H9 (cell line): ENCODE results near the gene RNF128. TPM values are rescaled to one million over a fixed set of nuclear protein-coding genes. Genes with fewer than 3 reads are reported as not detected.

Source experiments
- DNase-seq: peaks from one replicate; pipeline ENCODE4 v3.0.0-alpha.2; 2017
- H2AFZ ChIP-seq: one replicate; pipeline ENCODE4 v1.6.1; 2013; ENCODE audit warnings: mild to moderate bottlenecking, low read length, control low read depth, moderate library complexity
- H2AK5ac ChIP-seq: 2 replicates; pipeline ENCODE4 v1.6.1; 2013; ENCODE audit warnings: low read length, control low read depth, mixed read lengths; ENCODE audit not compliant: insufficient read length
- H2BK120ac ChIP-seq: one replicate; pipeline ENCODE4 v1.6.1; 2013; ENCODE audit warnings: low read depth, mild to moderate bottlenecking, low read length, control low read depth, inconsistent platforms; ENCODE audit not compliant: poor library complexity, severe bottlenecking
- H2BK12ac ChIP-seq: 2 replicates; pipeline ENCODE4 v1.6.1; 2013; ENCODE audit warnings: low read length, control low read depth, mixed read lengths, low read depth; ENCODE audit not compliant: insufficient read length
- H2BK15ac ChIP-seq: 2 replicates; pipeline ENCODE4 v1.6.1; 2013; ENCODE audit warnings: low read depth, low read length, control low read depth
- H2BK20ac ChIP-seq: one replicate; pipeline ENCODE4 v1.6.1; 2013; ENCODE audit warnings: low read depth, mild to moderate bottlenecking, low read length, control low read depth, inconsistent platforms; ENCODE audit not compliant: poor library complexity, severe bottlenecking
- H2BK5ac ChIP-seq: 2 replicates; pipeline ENCODE4 v1.6.1; 2013; ENCODE audit warnings: low read length, control low read depth, mixed read lengths; ENCODE audit not compliant: insufficient read length
- H3K14ac ChIP-seq: 2 replicates; pipeline ENCODE4 v1.6.1; 2013; ENCODE audit warnings: low read length, control low read depth; ENCODE audit not compliant: insufficient read depth
- H3K18ac ChIP-seq: 2 replicates; pipeline ENCODE4 v1.6.1; 2013; ENCODE audit warnings: low read depth, mild to moderate bottlenecking, mixed read lengths, low read length, control low read depth; ENCODE audit not compliant: insufficient read length
- H3K23ac ChIP-seq: 2 replicates; pipeline ENCODE4 v1.6.1; 2013; ENCODE audit warnings: low read length, control low read depth, mixed read lengths, low read depth; ENCODE audit not compliant: insufficient read length
- H3K23me2 ChIP-seq: 2 replicates; pipeline ENCODE4 v1.6.1; 2013; ENCODE audit warnings: low read depth, mild to moderate bottlenecking, mixed read lengths, low read length, control low read depth; ENCODE audit not compliant: insufficient read length, poor library complexity, severe bottlenecking
- H3K27ac ChIP-seq: 2 replicates; pipeline ENCODE4 v1.5.1; 2013; ENCODE audit warnings: low read length, control low read depth, mixed read lengths, low read depth; ENCODE audit not compliant: insufficient read length
- H3K27me3 ChIP-seq: 2 replicates; pipeline ENCODE4 v1.6.1; 2013; ENCODE audit warnings: low read length, control low read depth, inconsistent platforms; ENCODE audit not compliant: insufficient read depth
- H3K4ac ChIP-seq: 2 replicates; pipeline ENCODE4 v1.6.1; 2013; ENCODE audit warnings: low read depth, mild to moderate bottlenecking, control low read depth, inconsistent platforms, low read length, moderate library complexity
- H3K4me1 ChIP-seq: 2 replicates; pipeline ENCODE4 v1.6.1; 2013; ENCODE audit warnings: low read length, control low read depth, inconsistent platforms; ENCODE audit not compliant: insufficient read depth
- H3K4me2 ChIP-seq: 2 replicates; pipeline ENCODE4 v1.6.1; 2013; ENCODE audit warnings: low read length, control low read depth, mixed read lengths; ENCODE audit not compliant: insufficient read length, insufficient read depth
- H3K56ac ChIP-seq: 2 replicates; pipeline ENCODE4 v1.6.1; 2013; ENCODE audit warnings: low read depth, mild to moderate bottlenecking, mixed read lengths, low read length, control low read depth; ENCODE audit not compliant: insufficient read length
- H3K79me1 ChIP-seq: 2 replicates; pipeline ENCODE4 v1.6.1; 2013; ENCODE audit warnings: low read depth, mild to moderate bottlenecking, moderate library complexity, low read length, control low read depth, inconsistent platforms; ENCODE audit not compliant: insufficient read depth, poor library complexity, severe bottlenecking
- H3K79me2 ChIP-seq: 2 replicates; pipeline ENCODE4 v1.6.1; 2013; ENCODE audit warnings: low read length, control low read depth, inconsistent platforms; ENCODE audit not compliant: insufficient read depth
- H3K9ac ChIP-seq: 2 replicates; pipeline ENCODE4 v1.6.1; 2013; ENCODE audit warnings: low read length, control low read depth, mixed read lengths; ENCODE audit not compliant: insufficient read length; ENCODE audit errors: extremely low read depth
- H3K9me3 ChIP-seq: one replicate; pipeline ENCODE4 v1.6.1; 2013; ENCODE audit warnings: low read depth, low read length, inconsistent platforms; ENCODE audit not compliant: control insufficient read depth
- H3T11ph ChIP-seq: one replicate; pipeline ENCODE4 v1.6.1; 2013; ENCODE audit warnings: mild to moderate bottlenecking, low read length, control low read depth, inconsistent platforms
- H4K20me1 ChIP-seq: one replicate; pipeline ENCODE4 v1.6.1; 2013; ENCODE audit not compliant: control insufficient read depth, insufficient read length, insufficient read depth
- H4K5ac ChIP-seq: 2 replicates; pipeline ENCODE4 v1.6.1; 2013; ENCODE audit warnings: low read depth, mild to moderate bottlenecking, mixed read lengths, low read length, control low read depth; ENCODE audit not compliant: insufficient read length
- H4K8ac ChIP-seq: replicated peaks from 2 replicates; pipeline ENCODE4 v1.6.1; 2013; ENCODE audit warnings: low read length, control low read depth, mixed read lengths, low read depth; ENCODE audit not compliant: insufficient read length
- H4K91ac ChIP-seq: 2 replicates; pipeline ENCODE4 v1.6.1; 2013; ENCODE audit warnings: low read depth, mild to moderate bottlenecking, moderate library complexity, mixed read lengths, low read length, control low read depth; ENCODE audit not compliant: insufficient read length
- H3K27ac Mint-ChIP-seq, 3 experiments: 2 replicates in 2 of 3; 3 replicates in 1 of 3; pipeline ENCODE4 v1.8.0; 2020 to 2021; ENCODE audit warnings: mixed read lengths in 3 of 3, mild to moderate bottlenecking in 1 of 3, moderate library complexity in 1 of 3
- H3K27me3 Mint-ChIP-seq: 2 replicates; pipeline ENCODE4 v1.8.0; 2021; ENCODE audit warnings: low read depth, mild to moderate bottlenecking, moderate library complexity, mixed read lengths
- H3K36me3 Mint-ChIP-seq, 3 experiments: 2 replicates in 2 of 3; 3 replicates in 1 of 3; pipeline ENCODE4 v1.8.0; 2020 to 2021; ENCODE audit warnings: low read depth in 3 of 3, mixed read lengths in 3 of 3; ENCODE audit not compliant: insufficient read depth in 1 of 3
- H3K4me1 Mint-ChIP-seq, 2 experiments: 2 replicates each; pipeline ENCODE4 v1.8.0; 2020; ENCODE audit warnings: mixed read lengths in 2 of 2
- H3K4me3 Mint-ChIP-seq, 2 experiments: 2 replicates in 1 of 2; 3 replicates in 1 of 2; pipeline ENCODE4 v1.8.0; 2020 to 2021; ENCODE audit warnings: mild to moderate bottlenecking in 2 of 2, mixed read lengths in 2 of 2, moderate library complexity in 1 of 2
- H3K9me3 Mint-ChIP-seq, 2 experiments: 2 replicates in 1 of 2; 3 replicates in 1 of 2; pipeline ENCODE4 v1.8.0; 2020; ENCODE audit warnings: mild to moderate bottlenecking in 2 of 2, mixed read lengths in 2 of 2, moderate library complexity in 1 of 2
- WGBS: extraction: QIAGEN DNeasy Blood & Tissue Kit; methylation state at CpG from one replicate; pipeline ENCODE4 v1.1.7; 2013; ENCODE audit warnings: missing lambda C conversion rate, low lambda C conversion rate, mixed read lengths; ENCODE audit not compliant: insufficient read length; ENCODE audit errors: extremely low coverage; 5-methylcytosine and 5-hydroxymethylcytosine counted together
- total RNA-seq: library from RNA; stranded (reverse); gene quantifications from 2 replicates; pipeline ENCODE4 v1.2.1, GENCODE V29; 2021
- TF ChIP-seq, protein P1 (sequence below): fragments of 200-600 bp; sonication (generic); conservative IDR thresholded peaks from 3 replicates; pipeline ENCODE4 v1.8.0; 2021; ENCODE audit warnings: antibody characterized with exemption, mild to moderate bottlenecking

RNF128 gene
- total RNA-seq, 1 experiment from 2014 or later: 0.13 TPM

DNA sequence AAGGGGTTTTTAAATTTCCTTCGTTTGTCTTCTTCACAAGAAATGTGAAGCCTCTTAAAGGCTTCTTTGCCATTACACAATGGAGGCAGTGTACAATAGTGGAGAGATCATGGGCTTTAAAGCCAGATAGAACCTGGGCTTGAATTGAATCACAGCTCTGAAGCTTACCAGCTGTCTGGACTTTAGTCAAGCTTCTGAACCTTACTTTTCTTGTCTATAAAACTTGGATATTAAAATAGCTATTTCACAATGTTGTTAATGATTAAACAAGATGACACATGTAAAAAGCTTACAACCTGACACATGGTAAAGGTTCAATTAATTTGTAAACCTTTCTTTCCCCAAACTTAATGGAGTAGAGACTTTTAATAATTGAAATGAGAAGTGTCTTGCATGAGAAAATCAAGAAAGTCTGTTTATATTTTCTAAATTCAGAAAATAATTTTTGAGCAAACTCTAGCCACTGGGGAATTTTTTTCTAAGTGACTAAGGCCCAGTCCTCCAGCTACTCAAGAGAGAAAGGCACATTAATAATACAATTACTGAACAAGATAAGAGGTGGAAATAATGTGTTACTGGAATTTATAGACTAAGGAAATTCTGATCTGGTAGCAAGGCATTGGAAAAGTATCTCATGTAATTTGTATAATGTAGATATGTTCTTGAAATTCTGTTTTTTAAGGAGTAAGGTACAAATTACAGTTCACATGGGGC lies 54.3 kb downstream of the RNF128 start:
- no peaks in the 10 kb centered on the region for H3K79me2 ChIP-seq
- H3K18ac ChIP-seq: no peak overlapping the region
- H2BK5ac ChIP-seq: no peak overlapping the region
- no peak for DNase-seq
- no peaks in the 10 kb centered on the region for H3K79me1 ChIP-seq
- H2AFZ ChIP-seq: no peak overlapping the region
- no peaks in the 10 kb centered on the region for H3K27me3 Mint-ChIP-seq
- H4K5ac ChIP-seq: no peak overlapping the region
- no peak overlapping the region for H3K56ac ChIP-seq
- no peak overlapping the region for H3K4me2 ChIP-seq
- no peak overlapping the region for H2BK20ac ChIP-seq
- no peak overlapping the region for H3K23ac ChIP-seq
- H3K4me1 ChIP-seq: no peaks in the 10 kb centered on the region; the same call in 1 of the 2 replicates
- no peak overlapping the region for H3K27ac Mint-ChIP-seq
- H3K23me2 ChIP-seq: no peaks in the 10 kb centered on the region
- no peaks in the 10 kb centered on the region for H3K9me3 ChIP-seq
- H3K4me1 Mint-ChIP-seq: peaks cover 14 to 22% of the 10 kb centered on the region in 2 experiments
- H3K36me3 Mint-ChIP-seq: no peaks in the 10 kb centered on the region
- H2BK12ac ChIP-seq: no peak overlapping the region
- no CpG with 5 or more reads among the region's 1 CpG for WGBS
- no peak overlapping the region for H2BK15ac ChIP-seq
- H3K9ac ChIP-seq: no peak overlapping the region
- H3T11ph ChIP-seq: no peak overlapping the region
- no peak overlapping the region for H3K27ac ChIP-seq
- no peak overlapping the region for H3K4ac ChIP-seq
- no peaks in the 10 kb centered on the region for H4K20me1 ChIP-seq
- H4K8ac ChIP-seq: no peak overlapping the region
- TF ChIP-seq, protein P1, sequence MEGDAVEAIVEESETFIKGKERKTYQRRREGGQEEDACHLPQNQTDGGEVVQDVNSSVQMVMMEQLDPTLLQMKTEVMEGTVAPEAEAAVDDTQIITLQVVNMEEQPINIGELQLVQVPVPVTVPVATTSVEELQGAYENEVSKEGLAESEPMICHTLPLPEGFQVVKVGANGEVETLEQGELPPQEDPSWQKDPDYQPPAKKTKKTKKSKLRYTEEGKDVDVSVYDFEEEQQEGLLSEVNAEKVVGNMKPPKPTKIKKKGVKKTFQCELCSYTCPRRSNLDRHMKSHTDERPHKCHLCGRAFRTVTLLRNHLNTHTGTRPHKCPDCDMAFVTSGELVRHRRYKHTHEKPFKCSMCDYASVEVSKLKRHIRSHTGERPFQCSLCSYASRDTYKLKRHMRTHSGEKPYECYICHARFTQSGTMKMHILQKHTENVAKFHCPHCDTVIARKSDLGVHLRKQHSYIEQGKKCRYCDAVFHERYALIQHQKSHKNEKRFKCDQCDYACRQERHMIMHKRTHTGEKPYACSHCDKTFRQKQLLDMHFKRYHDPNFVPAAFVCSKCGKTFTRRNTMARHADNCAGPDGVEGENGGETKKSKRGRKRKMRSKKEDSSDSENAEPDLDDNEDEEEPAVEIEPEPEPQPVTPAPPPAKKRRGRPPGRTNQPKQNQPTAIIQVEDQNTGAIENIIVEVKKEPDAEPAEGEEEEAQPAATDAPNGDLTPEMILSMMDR: no peak
- H3K27me3 ChIP-seq: no peaks in the 10 kb centered on the region
- H2AK5ac ChIP-seq: no peak overlapping the region
- no peak overlapping the region for H3K14ac ChIP-seq
- H2BK120ac ChIP-seq: no peak overlapping the region
- peaks cover 0 to 23% of the 10 kb centered on the region in 2 experiments; a peak in 2 of 5 replicates for H3K9me3 Mint-ChIP-seq
- H3K4me3 Mint-ChIP-seq: no peak overlapping the region
- no peak overlapping the region for H4K91ac ChIP-seq
